GM12874 (cell line): ENCODE data around the gene COL9A3.
A peak's percentile ranks its signal among the peaks of the same experiment; 100 is the strongest.

ENCODE experiments used
- TF ChIP-seq, protein P1 (sequence below): IDR thresholded peaks from 2 replicates; pipeline ENCODE4 v1.5.1; 2011; ENCODE audit warnings: low read depth, mild to moderate bottlenecking, control low read depth, low read length, moderate library complexity; ENCODE audit not compliant: insufficient read depth

Gene COL9A3

DNA sequence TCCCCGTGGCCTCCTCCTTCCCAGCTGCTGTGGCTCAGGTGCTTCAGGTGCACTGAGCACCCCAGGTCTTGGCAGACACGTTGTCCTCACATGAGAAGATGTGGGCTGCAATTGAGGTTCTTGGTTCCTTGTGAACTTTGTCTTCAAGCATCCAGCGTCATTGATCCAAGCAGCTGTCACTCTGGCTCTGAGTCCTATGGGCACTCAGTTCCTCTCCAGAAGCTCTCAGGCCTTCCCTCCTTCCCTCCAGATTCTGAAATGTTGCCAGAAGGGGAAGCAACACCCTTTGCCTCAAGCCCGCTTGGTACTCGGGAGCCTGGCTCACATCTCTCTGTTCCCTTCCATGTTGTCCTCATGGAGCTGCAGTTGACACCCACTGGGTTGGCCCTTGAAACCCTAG, 29.0 kb upstream of the COL9A3 start:
- TF ChIP-seq, protein P1, sequence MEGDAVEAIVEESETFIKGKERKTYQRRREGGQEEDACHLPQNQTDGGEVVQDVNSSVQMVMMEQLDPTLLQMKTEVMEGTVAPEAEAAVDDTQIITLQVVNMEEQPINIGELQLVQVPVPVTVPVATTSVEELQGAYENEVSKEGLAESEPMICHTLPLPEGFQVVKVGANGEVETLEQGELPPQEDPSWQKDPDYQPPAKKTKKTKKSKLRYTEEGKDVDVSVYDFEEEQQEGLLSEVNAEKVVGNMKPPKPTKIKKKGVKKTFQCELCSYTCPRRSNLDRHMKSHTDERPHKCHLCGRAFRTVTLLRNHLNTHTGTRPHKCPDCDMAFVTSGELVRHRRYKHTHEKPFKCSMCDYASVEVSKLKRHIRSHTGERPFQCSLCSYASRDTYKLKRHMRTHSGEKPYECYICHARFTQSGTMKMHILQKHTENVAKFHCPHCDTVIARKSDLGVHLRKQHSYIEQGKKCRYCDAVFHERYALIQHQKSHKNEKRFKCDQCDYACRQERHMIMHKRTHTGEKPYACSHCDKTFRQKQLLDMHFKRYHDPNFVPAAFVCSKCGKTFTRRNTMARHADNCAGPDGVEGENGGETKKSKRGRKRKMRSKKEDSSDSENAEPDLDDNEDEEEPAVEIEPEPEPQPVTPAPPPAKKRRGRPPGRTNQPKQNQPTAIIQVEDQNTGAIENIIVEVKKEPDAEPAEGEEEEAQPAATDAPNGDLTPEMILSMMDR = no peak

DNA sequence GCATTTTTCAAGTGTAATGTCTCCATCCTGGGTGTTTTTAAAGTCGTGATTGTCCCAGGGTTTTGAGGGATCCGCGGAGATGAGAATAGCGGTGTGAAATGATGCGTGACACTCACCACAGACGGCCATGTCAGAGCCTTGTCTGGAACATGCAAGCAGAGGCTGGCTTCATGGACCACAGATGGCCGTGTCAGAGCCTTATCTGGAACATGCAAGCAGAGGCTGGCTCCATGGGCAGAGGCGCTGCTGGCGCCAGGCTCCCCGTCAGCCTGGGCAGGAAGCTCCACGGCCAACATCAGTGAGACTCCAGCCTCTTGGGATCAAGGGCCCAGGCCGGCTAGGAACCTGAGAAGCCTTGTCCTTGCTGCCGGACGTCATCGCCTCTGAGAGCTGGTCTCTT, 28.2 kb upstream of the COL9A3 start:
- TF ChIP-seq, protein P1 = no peak

DNA sequence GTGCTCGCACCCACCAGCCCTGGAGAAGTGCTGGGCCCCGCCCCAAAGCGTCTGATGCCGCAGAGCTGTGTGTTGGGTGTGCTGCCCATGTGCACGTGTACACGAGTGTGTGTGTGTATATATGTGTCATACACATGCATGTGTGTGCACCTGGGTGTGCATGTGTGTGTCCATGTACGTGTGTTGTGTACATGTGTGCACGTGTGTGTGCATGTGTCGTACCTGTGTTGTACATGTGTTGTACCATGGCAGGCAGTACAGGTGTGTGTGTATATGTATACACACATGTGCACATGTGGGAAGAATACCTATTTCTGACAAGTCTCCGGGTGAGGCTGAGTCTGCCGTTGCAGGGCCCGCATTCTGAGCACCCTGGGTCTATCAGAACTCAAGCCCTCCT, 26.8 kb upstream of the COL9A3 start:
- TF ChIP-seq, protein P1 = no peak

DNA sequence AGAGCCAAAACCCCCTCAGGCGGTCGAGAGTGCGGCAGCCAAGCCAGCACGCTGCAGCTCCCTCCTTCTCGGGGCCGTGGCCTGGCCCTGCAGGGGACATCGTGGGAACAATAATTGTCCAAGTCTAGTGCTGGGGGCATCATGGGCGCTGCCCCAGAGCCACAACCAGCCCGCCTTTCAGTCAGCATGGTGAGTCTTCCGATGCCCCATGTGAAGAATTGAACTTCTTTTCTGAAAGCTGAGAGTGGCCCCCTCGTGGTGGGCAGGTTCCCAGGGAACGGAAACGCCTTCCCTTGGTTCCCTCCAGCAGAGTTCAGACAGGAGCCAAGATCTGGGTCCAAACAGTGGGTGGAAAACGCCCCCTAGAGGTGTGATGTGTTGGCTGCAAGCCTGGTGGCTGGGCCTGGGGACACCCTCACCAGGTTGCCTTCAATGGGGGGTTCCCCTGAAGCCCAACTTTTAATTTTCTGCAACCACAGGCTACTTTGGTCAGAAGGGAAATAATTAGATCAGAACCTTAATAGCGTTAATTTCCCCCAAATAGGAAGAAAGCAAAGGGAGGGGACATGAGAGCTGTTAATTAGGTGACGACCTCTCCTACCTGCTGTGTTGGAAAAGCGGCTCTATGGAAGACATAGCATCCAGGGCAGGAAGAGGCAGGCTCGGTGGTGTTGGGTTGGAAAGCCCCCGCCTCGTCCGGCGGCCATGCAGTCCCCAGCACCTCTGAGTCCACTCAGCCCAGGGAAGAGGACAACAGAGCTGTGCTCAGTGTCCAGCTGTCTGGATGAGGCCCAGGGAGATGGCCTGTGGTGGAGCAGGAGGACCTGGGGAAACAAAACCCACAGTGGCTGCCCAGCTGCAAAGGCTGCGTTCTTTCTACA, 25.3 kb upstream of the COL9A3 start:
- TF ChIP-seq, protein P1 = peak; percentile 93

DNA sequence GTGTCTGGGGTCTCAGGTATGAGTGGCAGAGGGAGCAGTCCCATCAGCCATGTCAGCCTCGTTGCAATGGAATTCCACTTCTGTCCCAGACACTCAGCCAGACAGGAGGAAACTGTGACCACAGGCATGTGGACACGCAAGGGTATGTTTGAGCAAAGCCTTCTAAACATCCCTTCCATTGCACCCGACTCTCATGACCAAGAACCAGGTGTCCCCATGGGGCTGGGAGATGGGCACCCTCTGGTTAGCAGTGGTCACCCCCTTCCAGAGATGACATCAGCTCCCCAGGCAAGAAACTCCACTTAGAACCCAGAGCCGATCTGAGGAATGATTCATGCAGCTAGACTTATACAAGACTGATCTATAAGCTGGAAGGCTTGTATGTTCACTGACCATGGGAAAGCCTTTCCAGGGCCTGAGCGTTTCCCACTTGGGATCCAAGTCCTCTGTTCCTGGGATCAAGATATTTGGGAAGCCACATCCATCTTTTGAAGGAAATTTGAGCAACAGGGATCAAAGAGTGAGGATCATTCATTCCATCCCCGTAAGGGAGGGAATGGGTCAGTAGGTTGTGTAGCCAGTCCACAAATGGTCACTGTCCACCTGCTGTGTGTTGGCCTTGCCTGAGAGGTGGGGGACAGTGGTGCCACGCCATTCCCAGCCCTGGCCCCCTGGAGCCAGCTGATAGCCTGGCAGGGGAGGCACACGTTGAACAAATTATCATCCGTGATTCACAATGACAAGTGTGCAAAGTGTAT, 24.5 kb upstream of the COL9A3 start:
- TF ChIP-seq, protein P1 = no peak

DNA sequence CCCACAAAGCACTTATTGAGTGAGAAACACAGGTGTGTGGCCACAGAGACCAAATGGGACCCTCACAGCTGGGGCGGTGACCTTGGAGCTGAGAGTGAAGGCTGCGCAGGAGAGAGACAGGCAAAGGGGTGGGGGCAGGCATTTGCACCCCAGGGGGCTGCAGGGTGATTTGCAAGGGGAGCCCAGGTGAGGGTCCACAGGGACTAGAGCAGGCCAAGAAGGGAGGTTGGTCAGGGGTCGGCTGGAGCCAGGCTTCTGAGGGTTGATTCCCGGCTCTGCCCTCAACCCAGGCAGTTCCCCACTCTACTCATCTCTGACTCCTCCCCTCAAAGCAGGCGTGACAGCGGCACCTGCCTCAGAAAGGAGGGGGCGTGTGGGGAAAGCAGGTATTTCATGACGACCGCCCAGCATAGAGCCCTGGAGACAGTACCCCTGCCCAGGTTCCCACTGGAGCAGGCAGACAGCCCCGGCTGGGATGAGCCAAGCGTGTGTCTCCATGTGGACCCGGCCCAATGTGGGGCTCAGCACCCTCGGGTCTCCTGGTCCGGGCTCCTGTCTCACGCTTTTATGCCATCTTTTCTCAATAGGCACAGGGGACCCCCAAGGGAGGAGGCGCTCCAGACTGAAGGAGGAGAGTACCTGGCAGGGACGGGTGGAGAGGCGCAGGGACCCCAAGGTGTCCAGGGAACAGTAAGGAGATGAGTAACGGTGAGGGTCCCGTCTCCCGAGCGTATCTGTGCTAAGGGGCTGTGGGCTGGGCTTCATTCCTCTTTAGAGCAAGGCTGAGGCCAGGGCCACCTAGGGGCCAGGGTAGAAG, 23.7 kb upstream of the COL9A3 start:
- TF ChIP-seq, protein P1 = no peak

DNA sequence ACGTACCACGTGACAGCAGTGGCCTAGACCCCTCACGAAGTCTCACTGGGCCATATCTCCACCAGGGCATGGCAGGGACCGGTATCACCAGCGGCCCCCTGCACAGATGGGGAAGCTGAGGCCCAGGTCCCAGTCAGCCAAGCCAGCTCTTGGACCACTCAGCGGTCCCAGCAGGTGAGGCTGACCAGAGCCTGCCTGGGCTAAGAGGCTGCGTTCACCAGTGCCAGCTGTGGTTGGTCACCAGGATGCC, 23.2 kb upstream of the COL9A3 start:
- TF ChIP-seq, protein P1 = no peak
